CD4-positive, CD25-positive, alpha-beta regulatory T cell (primary cell): ENCODE measurements around the gene PAQR7. TPM values are rescaled to one million over a fixed set of nuclear protein-coding genes. Genes with fewer than 3 reads are reported as not detected.

ENCODE experiments used
- ATAC-seq, 2 donors: fragments of 150-1000 bp; cut with Tn5 transposase; one replicate each; pipeline ENCODE4 v1.10.0; 2021; ENCODE audit warnings: low read depth in 2 of 2, moderate number of reproducible peaks in 2 of 2, moderate library complexity in 1 of 2
- DNase-seq, 3 donors: peaks; one replicate each; pipeline versions ENCODE4 v3.0.0 to v3.0.0-alpha.2; 2012 to 2022; ENCODE audit warnings: mixed read lengths in 1 of 3
- H3K27ac ChIP-seq: one replicate; pipeline ENCODE4 v1.7.0; 2013; ENCODE audit warnings: mild to moderate bottlenecking, low read length; ENCODE audit not compliant: insufficient read depth, poor library complexity, severe bottlenecking
- H3K27me3 ChIP-seq: one replicate; pipeline ENCODE4 v1.7.0; 2013; ENCODE audit warnings: low read length; ENCODE audit not compliant: control insufficient read depth, insufficient read depth
- H3K36me3 ChIP-seq: one replicate; pipeline ENCODE4 v1.7.0; 2013; ENCODE audit warnings: mild to moderate bottlenecking, low read length, moderate library complexity; ENCODE audit not compliant: control insufficient read depth, insufficient read depth
- H3K4me1 ChIP-seq: 2 replicates; pipeline ENCODE4 v1.7.0; 2013; ENCODE audit warnings: mild to moderate bottlenecking, low read length; ENCODE audit not compliant: insufficient read depth, control insufficient read depth, poor library complexity, severe bottlenecking
- H3K4me3 ChIP-seq: one replicate; pipeline ENCODE4 v1.7.0; 2013; ENCODE audit warnings: low read depth, mild to moderate bottlenecking, low read length, moderate library complexity
- H3K9me3 ChIP-seq, 2 experiments: 1 replicate in 1 of 2; 2 replicates in 1 of 2; pipeline ENCODE4 v1.7.0; 2013; ENCODE audit warnings: low read length in 2 of 2, mild to moderate bottlenecking in 1 of 2, moderate library complexity in 1 of 2; ENCODE audit not compliant: control insufficient read depth in 2 of 2
- H3K27ac Mint-ChIP-seq, 3 donors: one replicate each; pipeline ENCODE4 v1.8.0; 2020 to 2022; ENCODE audit warnings: mild to moderate bottlenecking in 3 of 3, mixed read lengths in 3 of 3, moderate library complexity in 2 of 3
- H3K27me3 Mint-ChIP-seq: one replicate; pipeline ENCODE4 v1.8.0; 2022; ENCODE audit warnings: mild to moderate bottlenecking, mixed read lengths
- H3K36me3 Mint-ChIP-seq: one replicate; pipeline ENCODE4 v1.8.0; 2020; ENCODE audit warnings: mixed read lengths
- H3K4me1 Mint-ChIP-seq, 4 donors: one replicate each; pipeline ENCODE4 v1.8.0; 2020 to 2022; ENCODE audit warnings: mixed read lengths in 4 of 4, mild to moderate bottlenecking in 1 of 4
- H3K4me3 Mint-ChIP-seq, 4 donors: one replicate each; pipeline ENCODE4 v1.8.0; 2020 to 2022; ENCODE audit warnings: mild to moderate bottlenecking in 4 of 4, mixed read lengths in 4 of 4, moderate library complexity in 3 of 4
- H3K9me3 Mint-ChIP-seq, 7 donors: one replicate each; pipeline ENCODE4 v1.8.0; 2020 to 2022; ENCODE audit warnings: mixed read lengths in 7 of 7, mild to moderate bottlenecking in 3 of 7, moderate library complexity in 2 of 7
- polyA plus RNA-seq, 4 donors: library from polyadenylated mRNA; unstranded; fragments of 300-500 nt; fragmentation: Illumina TruSeq; gene quantifications; one replicate each; pipeline ENCODE4 v1.2.3, GENCODE V29; 2021
- total RNA-seq: library from RNA; stranded (reverse); gene quantifications from one replicate; pipeline ENCODE4 v1.2.3, GENCODE V29; 2022

PAQR7 gene, protein sequence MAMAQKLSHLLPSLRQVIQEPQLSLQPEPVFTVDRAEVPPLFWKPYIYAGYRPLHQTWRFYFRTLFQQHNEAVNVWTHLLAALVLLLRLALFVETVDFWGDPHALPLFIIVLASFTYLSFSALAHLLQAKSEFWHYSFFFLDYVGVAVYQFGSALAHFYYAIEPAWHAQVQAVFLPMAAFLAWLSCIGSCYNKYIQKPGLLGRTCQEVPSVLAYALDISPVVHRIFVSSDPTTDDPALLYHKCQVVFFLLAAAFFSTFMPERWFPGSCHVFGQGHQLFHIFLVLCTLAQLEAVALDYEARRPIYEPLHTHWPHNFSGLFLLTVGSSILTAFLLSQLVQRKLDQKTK
- total RNA-seq: 1.6 TPM
- polyA plus RNA-seq: under 1 TPM in 2 of 4 donors, not detected in 2; 0.24 to 0.42 TPM

GRCh38 chr1:25875154-25875855 is at the start of gene PAQR7:
Gene PAQR7, minus strand, starts transcription at chr1:25875708. Its CDS starts 11,869 bp downstream, at chr1:25863839.
- no peaks in the 10 kb centered on the region for H3K27me3 ChIP-seq
- peak within 1 kb of the TSS in 2 of 3 donors; percentile 77 to 93 for H3K27ac Mint-ChIP-seq
- no peaks in the 10 kb centered on the region for H3K9me3 Mint-ChIP-seq
- no peaks in the 10 kb centered on the region for H3K36me3 ChIP-seq
- no peaks in the 10 kb centered on the region for H3K36me3 Mint-ChIP-seq
- H3K4me1 ChIP-seq: peaks cover 17% of the 10 kb centered on the region
- no peaks in the 10 kb centered on the region for H3K9me3 ChIP-seq
- H3K27me3 Mint-ChIP-seq: peaks cover 5% of the 10 kb centered on the region
- H3K27ac ChIP-seq: no peak within 1 kb of the TSS
- peak within 1 kb of the TSS; percentile 77 to 89 (median 86) for H3K4me3 Mint-ChIP-seq
- ATAC-seq: peak; percentile 71 to 73
- H3K4me3 ChIP-seq: no peak within 1 kb of the TSS
- peak; percentile 51 to 60 (median 59) for DNase-seq
- H3K4me1 Mint-ChIP-seq: peaks cover 0 to 10% (median 4%) of the 10 kb centered on the region in 4 donors

GRCh38 chr1:25924454-25924853 is 48.9 kb upstream of the PAQR7 start:
- H3K4me3 ChIP-seq: no peak overlapping the region
- peaks cover 9% of the 10 kb centered on the region for H3K27me3 ChIP-seq
- Mint-ChIP-seq H3K4me3 (no peak overlapping the region), H3K36me3 (no peaks in the 10 kb centered on the region), H3K4me1 (peaks cover 6 to 27% (median 18%) of the 10 kb centered on the region in 4 donors), H3K9me3 (no peaks in the 10 kb centered on the region), H3K27ac (no peak overlapping the region), H3K27me3 (peaks cover 63% of the 10 kb centered on the region)
- peaks cover 19% of the 10 kb centered on the region for H3K4me1 ChIP-seq
- DNase-seq (no peak), ATAC-seq (no peak)
- no peak overlapping the region for H3K27ac ChIP-seq
- no peaks in the 10 kb centered on the region for H3K36me3 ChIP-seq
- no peaks in the 10 kb centered on the region for H3K9me3 ChIP-seq

- H3K27me3 Mint-ChIP-seq: peaks cover 63% of the 10 kb centered on the region
- DNase-seq: peak in 1 of 3 donors; percentile 12
- H3K27ac Mint-ChIP-seq: peak overlapping the region in 1 of 3 donors; percentile 81
- H3K4me1 Mint-ChIP-seq: peaks cover 6 to 34% (median 18%) of the 10 kb centered on the region in 4 donors
- ATAC-seq: peak in 1 of 2 donors; percentile 22
- peaks cover 9% of the 10 kb centered on the region for H3K27me3 ChIP-seq
- no peak overlapping the region for H3K27ac ChIP-seq
- no peaks in the 10 kb centered on the region for H3K9me3 Mint-ChIP-seq
- peak overlapping the region; percentile 46 to 90 (median 78) for H3K4me3 Mint-ChIP-seq
- H3K36me3 ChIP-seq: no peaks in the 10 kb centered on the region
- no peaks in the 10 kb centered on the region for H3K9me3 ChIP-seq
- peaks cover 23% of the 10 kb centered on the region for H3K4me1 ChIP-seq
- no peaks in the 10 kb centered on the region for H3K36me3 Mint-ChIP-seq
- peak overlapping the region; percentile 41 for H3K4me3 ChIP-seq
Measured at GRCh38 chr1:25922971-25923552, 47.6 kb upstream of the PAQR7 start.

DNA sequence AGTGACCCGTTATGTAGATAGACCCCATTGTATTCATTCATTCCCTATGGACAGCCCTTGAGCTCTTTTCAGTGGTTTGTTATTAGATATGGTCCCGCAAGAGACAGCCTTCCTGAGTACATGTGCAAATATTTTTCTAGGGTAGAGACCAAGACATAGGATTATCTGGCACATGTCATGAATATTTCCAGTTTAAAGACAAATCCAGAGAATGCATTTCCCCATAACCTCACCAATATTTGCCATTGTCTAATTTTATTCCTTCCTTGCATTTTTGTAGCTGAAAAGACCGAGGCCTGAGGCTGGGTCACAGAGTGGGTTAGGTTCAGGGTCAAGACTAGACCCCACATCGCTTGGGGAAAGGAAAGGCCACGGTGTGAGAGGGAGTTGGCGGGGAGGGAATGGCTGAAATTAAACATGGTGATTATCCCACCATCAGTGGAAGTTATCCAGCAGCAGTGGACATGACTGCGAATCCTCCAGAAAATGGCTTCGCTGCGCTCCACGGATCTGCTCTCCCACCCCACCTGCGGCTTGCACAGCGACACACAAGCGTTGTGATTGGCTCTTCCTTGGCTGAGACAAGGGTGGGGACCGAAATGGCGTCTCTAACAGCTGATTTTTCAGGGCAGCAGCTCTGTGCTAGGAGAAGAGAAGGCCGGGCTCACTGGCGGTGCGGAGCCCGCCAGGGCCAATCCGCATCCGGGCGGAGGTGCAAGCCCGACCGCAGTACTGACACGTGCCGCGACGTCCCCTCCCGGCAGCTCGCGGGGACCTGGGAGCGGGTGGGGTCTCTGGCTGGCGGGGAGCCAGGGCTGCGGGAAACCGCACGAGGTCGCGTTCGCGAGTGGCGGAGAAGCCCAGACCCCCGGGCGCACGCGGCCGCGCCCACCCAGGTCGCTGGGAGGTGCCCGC is 46.8 kb upstream of the PAQR7 start:
- no peaks in the 10 kb centered on the region for H3K9me3 ChIP-seq
- Mint-ChIP-seq H3K4me1 (peaks cover 11 to 40% (median 23%) of the 10 kb centered on the region in 4 donors), H3K27ac (peak overlapping the region in 2 of 3 donors; percentile 74 to 78), H3K36me3 (no peaks in the 10 kb centered on the region), H3K4me3 (peak overlapping the region; percentile 81 to 86 (median 82)), H3K9me3 (no peaks in the 10 kb centered on the region), H3K27me3 (peaks cover 62% of the 10 kb centered on the region)
- peaks cover 9% of the 10 kb centered on the region for H3K27me3 ChIP-seq
- H3K36me3 ChIP-seq: no peaks in the 10 kb centered on the region
- ATAC-seq (peak; percentile 69), DNase-seq (peak; percentile 31 to 70 (median 50))
- peaks cover 29% of the 10 kb centered on the region for H3K4me1 ChIP-seq
- H3K27ac ChIP-seq: no peak overlapping the region
- peak overlapping the region; percentile 64 for H3K4me3 ChIP-seq

DNA sequence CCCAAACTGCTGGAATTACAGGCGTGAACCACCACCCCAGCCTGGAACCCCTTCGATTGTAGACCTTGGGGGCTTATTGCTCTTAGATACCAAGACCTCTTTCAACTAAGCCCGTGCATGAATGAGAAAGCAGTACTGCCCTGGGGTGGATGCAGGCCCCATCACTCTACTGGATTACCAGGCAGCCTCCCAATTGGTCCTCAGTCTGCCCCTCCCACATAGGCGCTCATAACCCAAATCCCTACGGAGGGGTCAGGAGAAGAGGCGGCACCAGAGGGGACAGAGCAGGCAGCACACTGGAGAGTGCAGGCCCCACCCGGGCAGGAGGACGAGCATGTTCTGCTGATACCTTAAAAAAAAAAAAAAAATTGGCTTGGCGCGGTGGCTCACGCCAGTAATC is 43.1 kb upstream of the PAQR7 start:
- Histone ChIP-seq H3K27ac (no peak overlapping the region), H3K4me1 (peaks cover 28% of the 10 kb centered on the region), H3K36me3 (no peaks in the 10 kb centered on the region), H3K9me3 (no peaks in the 10 kb centered on the region), H3K4me3 (no peak overlapping the region), H3K27me3 (peaks cover 9% of the 10 kb centered on the region)
- H3K27ac Mint-ChIP-seq: no peak overlapping the region
- H3K27me3 Mint-ChIP-seq: peaks cover 25% of the 10 kb centered on the region
- peaks cover 11 to 35% (median 19%) of the 10 kb centered on the region in 4 donors for H3K4me1 Mint-ChIP-seq
- ATAC-seq (no peak), DNase-seq (no peak)
- H3K36me3 Mint-ChIP-seq: no peaks in the 10 kb centered on the region
- no peaks in the 10 kb centered on the region for H3K9me3 Mint-ChIP-seq
- H3K4me3 Mint-ChIP-seq: no peak overlapping the region

DNA sequence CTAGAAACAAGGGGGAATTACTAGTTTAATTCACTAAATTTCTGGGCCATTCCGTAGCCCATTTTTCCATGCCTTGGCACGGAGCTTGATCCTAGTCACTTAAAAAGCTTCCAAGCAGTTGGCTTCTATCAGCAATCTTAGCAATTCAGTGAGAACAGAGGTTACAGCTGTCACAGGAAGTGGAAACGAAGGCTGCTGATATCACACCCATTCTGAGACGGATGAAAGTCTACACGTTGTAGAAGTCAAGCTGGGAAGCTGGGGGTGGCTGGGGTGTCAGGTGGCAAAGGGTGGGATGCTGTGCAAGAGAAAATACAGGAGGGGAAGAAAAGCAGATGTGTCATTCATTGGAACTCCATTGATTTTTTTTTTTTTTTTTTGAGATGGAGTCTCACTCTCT is 42.5 kb upstream of the PAQR7 start:
- H3K27me3 Mint-ChIP-seq: peaks cover 20% of the 10 kb centered on the region

DNA sequence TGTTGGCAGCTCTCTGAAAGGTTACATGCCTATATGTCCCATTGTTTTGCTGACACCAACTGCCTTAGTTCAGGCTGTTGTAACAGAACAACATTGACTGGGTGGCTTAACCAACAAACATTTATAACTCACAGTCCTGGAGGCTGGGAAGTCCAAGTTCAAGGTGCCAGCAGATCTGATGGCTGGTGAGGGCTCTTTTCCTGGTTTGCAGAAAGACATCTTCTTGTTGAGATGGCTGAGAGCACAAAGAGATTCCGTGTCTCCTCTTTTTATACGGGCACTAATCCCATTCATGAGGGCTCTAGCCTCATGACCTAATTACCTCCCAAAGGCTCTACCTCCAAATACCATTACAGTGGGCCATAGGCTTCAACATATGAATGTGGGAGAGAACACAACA is 41.0 kb upstream of the PAQR7 start:
- H3K27me3 Mint-ChIP-seq: peaks cover 9% of the 10 kb centered on the region
- H3K9me3 ChIP-seq: no peaks in the 10 kb centered on the region
- H3K36me3 ChIP-seq: no peaks in the 10 kb centered on the region
- H3K4me1 ChIP-seq: peaks cover 10% of the 10 kb centered on the region
- no peaks in the 10 kb centered on the region for H3K9me3 Mint-ChIP-seq
- no peak overlapping the region for H3K27ac ChIP-seq
- ATAC-seq (no peak), DNase-seq (no peak)
- peak overlapping the region in 1 of 3 donors; percentile 94 for H3K27ac Mint-ChIP-seq
- H3K36me3 Mint-ChIP-seq: no peaks in the 10 kb centered on the region
- peaks cover 4 to 20% (median 10%) of the 10 kb centered on the region in 4 donors for H3K4me1 Mint-ChIP-seq
- H3K4me3 Mint-ChIP-seq: no peak overlapping the region
- H3K4me3 ChIP-seq: no peak overlapping the region
- H3K27me3 ChIP-seq: peaks cover 2% of the 10 kb centered on the region

More for the DNA sequence above, 42.5 kb upstream of the PAQR7 start:
- peak overlapping the region in 2 of 3 donors; percentile 61 to 76 for H3K27ac Mint-ChIP-seq
- Histone ChIP-seq H3K9me3 (no peaks in the 10 kb centered on the region), H3K4me3 (peak overlapping the region; percentile 34), H3K4me1 (peaks cover 22% of the 10 kb centered on the region), H3K27ac (no peak overlapping the region), H3K27me3 (peaks cover 9% of the 10 kb centered on the region), H3K36me3 (no peaks in the 10 kb centered on the region)
- ATAC-seq (peak; percentile 52 to 58), DNase-seq (peak in 1 of 3 donors; percentile 52)
- peaks cover 11 to 31% (median 17%) of the 10 kb centered on the region in 4 donors for H3K4me1 Mint-ChIP-seq
- H3K36me3 Mint-ChIP-seq: no peaks in the 10 kb centered on the region
- peak overlapping the region in 2 of 4 donors; percentile 61 to 63 for H3K4me3 Mint-ChIP-seq
- no peaks in the 10 kb centered on the region for H3K9me3 Mint-ChIP-seq
